SU-DHL-6 (cell line): ENCODE measurements around the gene GAPDH.
A peak's percentile ranks its signal among the peaks of the same experiment; 100 is the strongest.
"Not testable (repeated sequence)": the region's sequence is repeated elsewhere in the genome, so short reads cannot be mapped to it uniquely, and the experiment has no call there.

Experiments used
- H2AFZ ChIP-seq: fragments of 200-600 bp; sonication (generic); 2 replicates; pipeline ENCODE4 v1.6.1; 2014; ENCODE audit warnings: low read depth, mild to moderate bottlenecking, moderate library complexity, mixed read lengths, antibody characterized with exemption, low read length; ENCODE audit not compliant: severe bottlenecking
- H3F3A ChIP-seq: fragments of 200-600 bp; shearing (Covaris generic); 2 replicates; pipeline ENCODE4 v1.6.0; 2016; ENCODE audit warnings: antibody characterized with exemption, mild to moderate bottlenecking; ENCODE audit not compliant: insufficient read depth
- H3K27ac ChIP-seq: fragments of 200-600 bp; sonication (generic); 2 replicates; pipeline ENCODE4 v1.5.1; 2016; ENCODE audit warnings: low read depth, mild to moderate bottlenecking, low read length, moderate library complexity, mixed read lengths
- H3K27me3 ChIP-seq: fragments of 200-600 bp; sonication (generic), shearing (Covaris generic); 2 replicates; pipeline ENCODE4 v1.6.0; 2014; ENCODE audit warnings: mild to moderate bottlenecking, low read length
- H3K36me3 ChIP-seq: fragments of 200-600 bp; sonication (generic); 2 replicates; pipeline ENCODE4 v1.6.1; 2014; ENCODE audit warnings: mild to moderate bottlenecking, low read length, mixed read lengths
- H3K4me2 ChIP-seq: fragments of 300-600, 200-600 bp; shearing (Covaris generic), sonication (generic); 2 replicates; pipeline ENCODE4 v1.6.0; 2014; ENCODE audit warnings: low read length, low read depth, mild to moderate bottlenecking; ENCODE audit not compliant: poor library complexity, severe bottlenecking
- H3K4me3 ChIP-seq: fragments of 200-600 bp; sonication (generic); 2 replicates; pipeline ENCODE4 v1.5.1; 2014; ENCODE audit warnings: antibody characterized with exemption, low read length, mild to moderate bottlenecking, mixed read lengths; ENCODE audit not compliant: insufficient read depth, poor library complexity, severe bottlenecking
- H3K79me2 ChIP-seq: fragments of 200-600 bp; sonication (generic); 2 replicates; pipeline ENCODE4 v1.6.1; 2014; ENCODE audit warnings: mild to moderate bottlenecking, low read length, moderate library complexity; ENCODE audit not compliant: insufficient read depth
- H3K9ac ChIP-seq: fragments of 200-600 bp; sonication (generic); 2 replicates; pipeline ENCODE4 v1.7.0; 2014; ENCODE audit warnings: mild to moderate bottlenecking, low read length
- H3K9me2 ChIP-seq: fragments of 200-600 bp; sonication (generic); replicated peaks from 2 replicates; pipeline ENCODE4 v1.6.1; 2014; ENCODE audit warnings: low read length; ENCODE audit not compliant: insufficient read depth
- H3K9me3 ChIP-seq: fragments of 200-600 bp; sonication (generic); 2 replicates; pipeline ENCODE4 v1.6.1; 2014; ENCODE audit warnings: low read length, mixed read lengths; ENCODE audit not compliant: insufficient read depth
- H4K20me1 ChIP-seq: fragments of 200-600 bp; sonication (generic); 2 replicates; pipeline ENCODE4 v1.6.1; 2014; ENCODE audit warnings: low read depth, mild to moderate bottlenecking, antibody characterized with exemption, low read length, moderate library complexity, mixed read lengths
- EZH2phosphoT487 ChIP-seq: fragments of 200-600 bp; sonication (generic), shearing (Covaris generic); conservative IDR thresholded peaks from 2 replicates; pipeline ENCODE4 v1.6.1; 2018; ENCODE audit warnings: mild to moderate bottlenecking, antibody characterized with exemption, low read length, moderate library complexity, mixed read lengths
- TF ChIP-seq, protein P1 (sequence below): fragments of 200-600 bp; sonication (generic); IDR thresholded peaks from one replicate; pipeline ENCODE4 v1.5.1; 2017; ENCODE audit warnings: antibody characterized with exemption, mild to moderate bottlenecking, low read length, moderate library complexity; ENCODE audit not compliant: insufficient read depth, poor library complexity, severe bottlenecking

GAPDH gene

GRCh38 chr12:6494968-6495367 lies 39.3 kb upstream of the GAPDH start:
- Histone ChIP-seq H3K4me3 (peak overlapping the region; percentile 80), H3K27me3 (no peaks in the 10 kb centered on the region), H3K4me2 (peak overlapping the region; percentile 92), H2AFZ (no peak overlapping the region), H3K79me2 (peaks cover 65% of the 10 kb centered on the region), H3K9me3 (no peaks in the 10 kb centered on the region), H4K20me1 (no peaks in the 10 kb centered on the region), H3K36me3 (peaks cover 16% of the 10 kb centered on the region), H3K27ac (peak overlapping the region; percentile 93), H3F3A (peaks cover 16% of the 10 kb centered on the region), H3K9me2 (no peaks in the 10 kb centered on the region), H3K9ac (peak overlapping the region; percentile 91)
- TF ChIP-seq EZH2phosphoT487, result no peak
- TF ChIP-seq, protein P1, sequence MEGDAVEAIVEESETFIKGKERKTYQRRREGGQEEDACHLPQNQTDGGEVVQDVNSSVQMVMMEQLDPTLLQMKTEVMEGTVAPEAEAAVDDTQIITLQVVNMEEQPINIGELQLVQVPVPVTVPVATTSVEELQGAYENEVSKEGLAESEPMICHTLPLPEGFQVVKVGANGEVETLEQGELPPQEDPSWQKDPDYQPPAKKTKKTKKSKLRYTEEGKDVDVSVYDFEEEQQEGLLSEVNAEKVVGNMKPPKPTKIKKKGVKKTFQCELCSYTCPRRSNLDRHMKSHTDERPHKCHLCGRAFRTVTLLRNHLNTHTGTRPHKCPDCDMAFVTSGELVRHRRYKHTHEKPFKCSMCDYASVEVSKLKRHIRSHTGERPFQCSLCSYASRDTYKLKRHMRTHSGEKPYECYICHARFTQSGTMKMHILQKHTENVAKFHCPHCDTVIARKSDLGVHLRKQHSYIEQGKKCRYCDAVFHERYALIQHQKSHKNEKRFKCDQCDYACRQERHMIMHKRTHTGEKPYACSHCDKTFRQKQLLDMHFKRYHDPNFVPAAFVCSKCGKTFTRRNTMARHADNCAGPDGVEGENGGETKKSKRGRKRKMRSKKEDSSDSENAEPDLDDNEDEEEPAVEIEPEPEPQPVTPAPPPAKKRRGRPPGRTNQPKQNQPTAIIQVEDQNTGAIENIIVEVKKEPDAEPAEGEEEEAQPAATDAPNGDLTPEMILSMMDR, result no peak

- not testable (repeated sequence) for H3K4me3 ChIP-seq, H2AFZ ChIP-seq, H3F3A ChIP-seq, H3K9ac ChIP-seq, H3K27ac ChIP-seq, H3K9me3 ChIP-seq, H3K9me2 ChIP-seq, H3K27me3 ChIP-seq, H4K20me1 ChIP-seq
- Histone ChIP-seq H3K79me2 (peaks cover 80% of the 10 kb centered on the region), H3K36me3 (peaks cover 14% of the 10 kb centered on the region; the same call in 1 of the 2 replicates), H3K4me2 (peak overlapping the region; percentile 23)
Measured at GRCh38 chr12:6497291-6497690, 37.0 kb upstream of the GAPDH start.

- H3K9ac ChIP-seq, result no peak overlapping the region
Measured at GRCh38 chr12:6500466-6500865, 33.9 kb upstream of the GAPDH start.

More at GRCh38 chr12:6500466-6500865, 33.9 kb upstream of the GAPDH start:
- no peak overlapping the region for H3K27ac ChIP-seq
- peaks cover 93% of the 10 kb centered on the region for H3K79me2 ChIP-seq
- H3K27me3 ChIP-seq, result no peaks in the 10 kb centered on the region
- no peaks in the 10 kb centered on the region for H3K9me2 ChIP-seq
- H3F3A ChIP-seq, result no peaks in the 10 kb centered on the region
- H3K4me3 ChIP-seq, result no peak overlapping the region
- no peak for TF ChIP-seq EZH2phosphoT487
- TF ChIP-seq, protein P1, result no peak
- no peak overlapping the region for H2AFZ ChIP-seq
- H3K9me3 ChIP-seq, result no peaks in the 10 kb centered on the region
- H3K36me3 ChIP-seq, result peaks cover 18% of the 10 kb centered on the region; the same call in 1 of the 2 replicates
- no peak overlapping the region for H3K4me2 ChIP-seq
- no peaks in the 10 kb centered on the region for H4K20me1 ChIP-seq
